H9 (cell line): Measurements from ENCODE around the gene KCNN3. TPM values are rescaled to one million over a fixed set of nuclear protein-coding genes. Genes with fewer than 3 reads are reported as not detected.

ENCODE experiments used
- DNase-seq: peaks from one replicate; pipeline ENCODE4 v3.0.0-alpha.2; 2017
- H2AFZ ChIP-seq: one replicate; pipeline ENCODE4 v1.6.1; 2013; ENCODE audit warnings: mild to moderate bottlenecking, low read length, control low read depth, moderate library complexity
- H2AK5ac ChIP-seq: 2 replicates; pipeline ENCODE4 v1.6.1; 2013; ENCODE audit warnings: low read length, control low read depth, mixed read lengths; ENCODE audit not compliant: insufficient read length
- H2BK120ac ChIP-seq: one replicate; pipeline ENCODE4 v1.6.1; 2013; ENCODE audit warnings: low read depth, mild to moderate bottlenecking, low read length, control low read depth, inconsistent platforms; ENCODE audit not compliant: poor library complexity, severe bottlenecking
- H2BK12ac ChIP-seq: 2 replicates; pipeline ENCODE4 v1.6.1; 2013; ENCODE audit warnings: low read length, control low read depth, mixed read lengths, low read depth; ENCODE audit not compliant: insufficient read length
- H2BK15ac ChIP-seq: 2 replicates; pipeline ENCODE4 v1.6.1; 2013; ENCODE audit warnings: low read depth, low read length, control low read depth
- H2BK20ac ChIP-seq: one replicate; pipeline ENCODE4 v1.6.1; 2013; ENCODE audit warnings: low read depth, mild to moderate bottlenecking, low read length, control low read depth, inconsistent platforms; ENCODE audit not compliant: poor library complexity, severe bottlenecking
- H2BK5ac ChIP-seq: 2 replicates; pipeline ENCODE4 v1.6.1; 2013; ENCODE audit warnings: low read length, control low read depth, mixed read lengths; ENCODE audit not compliant: insufficient read length
- H3K14ac ChIP-seq: 2 replicates; pipeline ENCODE4 v1.6.1; 2013; ENCODE audit warnings: low read length, control low read depth; ENCODE audit not compliant: insufficient read depth
- H3K18ac ChIP-seq: 2 replicates; pipeline ENCODE4 v1.6.1; 2013; ENCODE audit warnings: low read depth, mild to moderate bottlenecking, mixed read lengths, low read length, control low read depth; ENCODE audit not compliant: insufficient read length
- H3K23ac ChIP-seq: 2 replicates; pipeline ENCODE4 v1.6.1; 2013; ENCODE audit warnings: low read length, control low read depth, mixed read lengths, low read depth; ENCODE audit not compliant: insufficient read length
- H3K23me2 ChIP-seq: 2 replicates; pipeline ENCODE4 v1.6.1; 2013; ENCODE audit warnings: low read depth, mild to moderate bottlenecking, mixed read lengths, low read length, control low read depth; ENCODE audit not compliant: insufficient read length, poor library complexity, severe bottlenecking
- H3K27ac ChIP-seq: 2 replicates; pipeline ENCODE4 v1.5.1; 2013; ENCODE audit warnings: low read length, control low read depth, mixed read lengths, low read depth; ENCODE audit not compliant: insufficient read length
- H3K27me3 ChIP-seq: 2 replicates; pipeline ENCODE4 v1.6.1; 2013; ENCODE audit warnings: low read length, control low read depth, inconsistent platforms; ENCODE audit not compliant: insufficient read depth
- H3K4ac ChIP-seq: 2 replicates; pipeline ENCODE4 v1.6.1; 2013; ENCODE audit warnings: low read depth, mild to moderate bottlenecking, control low read depth, inconsistent platforms, low read length, moderate library complexity
- H3K4me1 ChIP-seq: 2 replicates; pipeline ENCODE4 v1.6.1; 2013; ENCODE audit warnings: low read length, control low read depth, inconsistent platforms; ENCODE audit not compliant: insufficient read depth
- H3K4me2 ChIP-seq: 2 replicates; pipeline ENCODE4 v1.6.1; 2013; ENCODE audit warnings: low read length, control low read depth, mixed read lengths; ENCODE audit not compliant: insufficient read length, insufficient read depth
- H3K56ac ChIP-seq: 2 replicates; pipeline ENCODE4 v1.6.1; 2013; ENCODE audit warnings: low read depth, mild to moderate bottlenecking, mixed read lengths, low read length, control low read depth; ENCODE audit not compliant: insufficient read length
- H3K79me1 ChIP-seq: 2 replicates; pipeline ENCODE4 v1.6.1; 2013; ENCODE audit warnings: low read depth, mild to moderate bottlenecking, moderate library complexity, low read length, control low read depth, inconsistent platforms; ENCODE audit not compliant: insufficient read depth, poor library complexity, severe bottlenecking
- H3K79me2 ChIP-seq: 2 replicates; pipeline ENCODE4 v1.6.1; 2013; ENCODE audit warnings: low read length, control low read depth, inconsistent platforms; ENCODE audit not compliant: insufficient read depth
- H3K9ac ChIP-seq: 2 replicates; pipeline ENCODE4 v1.6.1; 2013; ENCODE audit warnings: low read length, control low read depth, mixed read lengths; ENCODE audit not compliant: insufficient read length; ENCODE audit errors: extremely low read depth
- H3K9me3 ChIP-seq: one replicate; pipeline ENCODE4 v1.6.1; 2013; ENCODE audit warnings: low read depth, low read length, inconsistent platforms; ENCODE audit not compliant: control insufficient read depth
- H3T11ph ChIP-seq: one replicate; pipeline ENCODE4 v1.6.1; 2013; ENCODE audit warnings: mild to moderate bottlenecking, low read length, control low read depth, inconsistent platforms
- H4K20me1 ChIP-seq: one replicate; pipeline ENCODE4 v1.6.1; 2013; ENCODE audit not compliant: control insufficient read depth, insufficient read length, insufficient read depth
- H4K5ac ChIP-seq: 2 replicates; pipeline ENCODE4 v1.6.1; 2013; ENCODE audit warnings: low read depth, mild to moderate bottlenecking, mixed read lengths, low read length, control low read depth; ENCODE audit not compliant: insufficient read length
- H4K8ac ChIP-seq: replicated peaks from 2 replicates; pipeline ENCODE4 v1.6.1; 2013; ENCODE audit warnings: low read length, control low read depth, mixed read lengths, low read depth; ENCODE audit not compliant: insufficient read length
- H4K91ac ChIP-seq: 2 replicates; pipeline ENCODE4 v1.6.1; 2013; ENCODE audit warnings: low read depth, mild to moderate bottlenecking, moderate library complexity, mixed read lengths, low read length, control low read depth; ENCODE audit not compliant: insufficient read length
- H3K27ac Mint-ChIP-seq, 3 experiments: 2 replicates in 2 of 3; 3 replicates in 1 of 3; pipeline ENCODE4 v1.8.0; 2020 to 2021; ENCODE audit warnings: mixed read lengths in 3 of 3, mild to moderate bottlenecking in 1 of 3, moderate library complexity in 1 of 3
- H3K27me3 Mint-ChIP-seq: 2 replicates; pipeline ENCODE4 v1.8.0; 2021; ENCODE audit warnings: low read depth, mild to moderate bottlenecking, moderate library complexity, mixed read lengths
- H3K36me3 Mint-ChIP-seq, 3 experiments: 2 replicates in 2 of 3; 3 replicates in 1 of 3; pipeline ENCODE4 v1.8.0; 2020 to 2021; ENCODE audit warnings: low read depth in 3 of 3, mixed read lengths in 3 of 3; ENCODE audit not compliant: insufficient read depth in 1 of 3
- H3K4me1 Mint-ChIP-seq, 2 experiments: 2 replicates each; pipeline ENCODE4 v1.8.0; 2020; ENCODE audit warnings: mixed read lengths in 2 of 2
- H3K4me3 Mint-ChIP-seq, 2 experiments: 2 replicates in 1 of 2; 3 replicates in 1 of 2; pipeline ENCODE4 v1.8.0; 2020 to 2021; ENCODE audit warnings: mild to moderate bottlenecking in 2 of 2, mixed read lengths in 2 of 2, moderate library complexity in 1 of 2
- H3K9me3 Mint-ChIP-seq, 2 experiments: 2 replicates in 1 of 2; 3 replicates in 1 of 2; pipeline ENCODE4 v1.8.0; 2020; ENCODE audit warnings: mild to moderate bottlenecking in 2 of 2, mixed read lengths in 2 of 2, moderate library complexity in 1 of 2
- CTCF ChIP-seq: fragments of 200-600 bp; sonication (generic); conservative IDR thresholded peaks from 3 replicates; pipeline ENCODE4 v1.8.0; 2021; ENCODE audit warnings: antibody characterized with exemption, mild to moderate bottlenecking
- WGBS: extraction: QIAGEN DNeasy Blood & Tissue Kit; methylation state at CpG from one replicate; pipeline ENCODE4 v1.1.7; 2013; ENCODE audit warnings: missing lambda C conversion rate, low lambda C conversion rate, mixed read lengths; ENCODE audit not compliant: insufficient read length; ENCODE audit errors: extremely low coverage; 5-methylcytosine and 5-hydroxymethylcytosine counted together
- total RNA-seq: library from RNA; stranded (reverse); gene quantifications from 2 replicates; pipeline ENCODE4 v1.2.1, GENCODE V29; 2021

KCNN3 gene
- total RNA-seq, 1 experiment from 2014 or later = 0.83 TPM

- 0 out of 2 replicates have a peak, but pooled peaks cover 2% of the 10 kb centered on the region for H3K27me3 ChIP-seq
- H3K27ac ChIP-seq = no peak overlapping the region
- no peak for TF ChIP-seq CTCF
- no CpG with 5 or more reads among the region's 17 CpGs for WGBS
- H3K27ac Mint-ChIP-seq = no peak overlapping the region
- no peak overlapping the region for H2BK20ac ChIP-seq
- no peak overlapping the region for H2BK120ac ChIP-seq
- H2BK15ac ChIP-seq = no peak overlapping the region
- H4K91ac ChIP-seq = no peak overlapping the region
- H4K20me1 ChIP-seq = no peaks in the 10 kb centered on the region
- H3K18ac ChIP-seq = no peak overlapping the region
- H2AK5ac ChIP-seq = no peak overlapping the region
- H3K9ac ChIP-seq = no peak overlapping the region
- H3K4ac ChIP-seq = no peak overlapping the region
- no peak overlapping the region for H3K23ac ChIP-seq
- no peaks in the 10 kb centered on the region for H3K23me2 ChIP-seq
- no peak overlapping the region for H3K56ac ChIP-seq
- no peak overlapping the region for H2AFZ ChIP-seq
- H3K4me2 ChIP-seq = no peak overlapping the region
- 0 out of 2 replicates have a peak, but pooled peaks cover 2% of the 10 kb centered on the region for H3K4me1 ChIP-seq
- no peaks in the 10 kb centered on the region for H3K9me3 ChIP-seq
- H2BK5ac ChIP-seq = no peak overlapping the region
- H3T11ph ChIP-seq = no peak overlapping the region
- H3K4me3 Mint-ChIP-seq = peak overlapping the region in 1 of 2 experiments; percentile 52; a peak in 3 of 5 replicates
- no peak overlapping the region for H3K14ac ChIP-seq
- no peaks in the 10 kb centered on the region; the same call in 1 of the 2 replicates for H3K27me3 Mint-ChIP-seq
- H3K4me1 Mint-ChIP-seq = peaks cover 3 to 8% of the 10 kb centered on the region in 2 experiments
- H3K79me1 ChIP-seq = no peaks in the 10 kb centered on the region
- no peaks in the 10 kb centered on the region for H3K79me2 ChIP-seq
- H3K9me3 Mint-ChIP-seq = no peaks in the 10 kb centered on the region; a peak in 1 of 5 replicates
- H4K5ac ChIP-seq = no peak overlapping the region
- H4K8ac ChIP-seq = no peak overlapping the region
- DNase-seq = peak; percentile 17
- H2BK12ac ChIP-seq = no peak overlapping the region
- H3K36me3 Mint-ChIP-seq = no peaks in the 10 kb centered on the region
Measured at GRCh38 chr1:154877370-154877974, 7.4 kb upstream of the KCNN3 start.
